Neural progenitor cell (in vitro differentiated cells): ENCODE data around the gene CCKAR. TPM values are rescaled to one million over a fixed set of nuclear protein-coding genes. Genes with fewer than 3 reads are reported as not detected.

Experiments used
- DNase-seq: peaks from one replicate; pipeline ENCODE4 v3.0.0-alpha.2; 2016; ENCODE audit warnings: low spot score
- H2AFZ ChIP-seq: fragments of 200-600 bp; sonication (generic); replicated peaks from 2 replicates; pipeline ENCODE4 v1.6.1; 2016; ENCODE audit warnings: antibody characterized with exemption
- H3F3A ChIP-seq: fragments of 200-600 bp; sonication (generic); 2 replicates; pipeline ENCODE4 v1.6.1; 2016; ENCODE audit warnings: antibody characterized with exemption, low read depth
- H3K27ac ChIP-seq: fragments of 200-600 bp; sonication (generic); 2 replicates; pipeline ENCODE4 v1.5.1; 2016; ENCODE audit warnings: mild to moderate bottlenecking
- H3K27me3 ChIP-seq: fragments of 200-600 bp; sonication (generic); 2 replicates; pipeline ENCODE4 v1.6.1; 2016; ENCODE audit warnings: mild to moderate bottlenecking, moderate library complexity
- H3K36me3 ChIP-seq: fragments of 200-600 bp; sonication (generic); 2 replicates; pipeline ENCODE4 v1.5.1; 2016
- H3K4me1 ChIP-seq: fragments of 200-600 bp; sonication (generic); 2 replicates; pipeline ENCODE4 v1.6.1; 2016; ENCODE audit warnings: mixed run types
- H3K4me2 ChIP-seq: fragments of 200-600 bp; sonication (generic); 2 replicates; pipeline ENCODE4 v1.6.1; 2016
- H3K4me3 ChIP-seq: fragments of 200-600 bp; sonication (generic); 2 replicates; pipeline ENCODE4 v1.5.1; 2016
- H3K79me2 ChIP-seq: fragments of 200-600 bp; sonication (generic); 2 replicates; pipeline ENCODE4 v1.6.1; 2016; ENCODE audit warnings: low read depth
- H3K9ac ChIP-seq: fragments of 200-600 bp; sonication (generic); 2 replicates; pipeline ENCODE4 v1.6.1; 2016
- H3K9me3 ChIP-seq: fragments of 200-600 bp; sonication (generic); 2 replicates; pipeline ENCODE4 v1.5.1; 2016; ENCODE audit warnings: low read depth
- H4K20me1 ChIP-seq: fragments of 200-600 bp; sonication (generic); 2 replicates; pipeline ENCODE4 v1.6.1; 2016; ENCODE audit warnings: low read depth
- H3K27ac Mint-ChIP-seq: 3 replicates; pipeline ENCODE4 v1.8.0; 2021; ENCODE audit warnings: mixed read lengths
- H3K27me3 Mint-ChIP-seq: 2 replicates; pipeline ENCODE4 v1.8.0; 2022; ENCODE audit warnings: low read depth, mild to moderate bottlenecking, inconsistent platforms, moderate library complexity, mixed read lengths; ENCODE audit not compliant: insufficient read depth
- H3K36me3 Mint-ChIP-seq: 3 replicates; pipeline ENCODE4 v1.8.0; 2021; ENCODE audit warnings: mixed read lengths
- H3K4me1 Mint-ChIP-seq: 3 replicates; pipeline ENCODE4 v1.8.0; 2021; ENCODE audit warnings: mixed read lengths
- H3K4me3 Mint-ChIP-seq: 3 replicates; pipeline ENCODE4 v1.8.0; 2021; ENCODE audit warnings: mild to moderate bottlenecking, moderate library complexity, mixed read lengths
- H3K9me3 Mint-ChIP-seq: 3 replicates; pipeline ENCODE4 v1.8.0; 2020; ENCODE audit warnings: mixed read lengths
- CTCF ChIP-seq: fragments of 200-600 bp; sonication (generic); IDR thresholded peaks from 2 replicates; pipeline ENCODE4 v1.5.1; 2017; ENCODE audit warnings: antibody characterized with exemption, mild to moderate bottlenecking
- EZH2 ChIP-seq: fragments of 200-600 bp; sonication (generic); IDR thresholded peaks from 2 replicates; pipeline ENCODE4 v1.6.1; 2017; ENCODE audit warnings: antibody characterized with exemption, mild to moderate bottlenecking, moderate library complexity
- EZH2phosphoT487 ChIP-seq: fragments of 200-600 bp; sonication (generic); IDR thresholded peaks from 2 replicates; pipeline ENCODE4 v1.6.1; 2017; ENCODE audit warnings: antibody characterized with exemption
- total RNA-seq: library from RNA; depleted of rRNA; stranded (reverse); fragments of >200 nt; gene quantifications from 2 replicates; pipeline ENCODE4 v1.2.3, GENCODE V29; 2015; ENCODE audit warnings: low replicate concordance

CCKAR gene
- total RNA-seq, 1 donor from 2014 or later, result not detected

- TF ChIP-seq EZH2 (no peak), CTCF (no peak)
- peaks cover 3% of the 10 kb centered on the region for H3K36me3 Mint-ChIP-seq
- no peaks in the 10 kb centered on the region for H3F3A ChIP-seq
These were observed 23.6 kb downstream of the CCKAR start for GRCh38 chr4:26466578-26467270.

GRCh38 chr4:26464420-26465095 is 25.7 kb downstream of the CCKAR start:
- Histone ChIP-seq H3K27ac (no peak overlapping the region), H3F3A (no peaks in the 10 kb centered on the region), H3K4me1 (no peaks in the 10 kb centered on the region), H3K4me2 (no peak overlapping the region), H3K4me3 (no peak overlapping the region), H3K9me3 (no peaks in the 10 kb centered on the region), H4K20me1 (no peaks in the 10 kb centered on the region), H3K36me3 (no peaks in the 10 kb centered on the region), H2AFZ (no peak overlapping the region), H3K79me2 (no peaks in the 10 kb centered on the region), H3K27me3 (no peaks in the 10 kb centered on the region), H3K9ac (no peak overlapping the region)
- peaks cover 3% of the 10 kb centered on the region for H3K9me3 Mint-ChIP-seq
- H3K27me3 Mint-ChIP-seq, result peaks cover 3% of the 10 kb centered on the region
- H3K4me3 Mint-ChIP-seq, result no peak overlapping the region
- no peak for TF ChIP-seq CTCF
- no peak for TF ChIP-seq EZH2
- no peak for TF ChIP-seq EZH2phosphoT487
- no peaks in the 10 kb centered on the region for H3K4me1 Mint-ChIP-seq
- H3K27ac Mint-ChIP-seq, result no peak overlapping the region
- H3K36me3 Mint-ChIP-seq, result peaks cover 3% of the 10 kb centered on the region
- no peak for DNase-seq

More at GRCh38 chr4:26466578-26467270, 23.6 kb downstream of the CCKAR start:
- H3K27me3 ChIP-seq, result no peaks in the 10 kb centered on the region
- no peak overlapping the region for H2AFZ ChIP-seq
- no peak overlapping the region for H3K4me3 ChIP-seq
- Mint-ChIP-seq H3K27ac (no peak overlapping the region), H3K9me3 (peaks cover 3% of the 10 kb centered on the region), H3K27me3 (peaks cover 3% of the 10 kb centered on the region), H3K4me1 (no peaks in the 10 kb centered on the region), H3K4me3 (no peak overlapping the region)
- H3K36me3 ChIP-seq, result no peaks in the 10 kb centered on the region
- no peak overlapping the region for H3K4me2 ChIP-seq
- no peak overlapping the region for H3K9ac ChIP-seq
- H3K4me1 ChIP-seq, result no peaks in the 10 kb centered on the region
- no peaks in the 10 kb centered on the region for H3K9me3 ChIP-seq
- no peaks in the 10 kb centered on the region for H3K79me2 ChIP-seq
- H4K20me1 ChIP-seq, result no peaks in the 10 kb centered on the region
- H3K27ac ChIP-seq, result no peak overlapping the region
- no peak for DNase-seq

- H3K4me3 ChIP-seq, result no peak overlapping the region
- Mint-ChIP-seq H3K4me1 (peaks cover 3% of the 10 kb centered on the region), H3K36me3 (peaks cover 3% of the 10 kb centered on the region), H3K27me3 (peaks cover 5% of the 10 kb centered on the region), H3K9me3 (peaks cover 3% of the 10 kb centered on the region), H3K27ac (no peak overlapping the region), H3K4me3 (no peak overlapping the region)
- no peaks in the 10 kb centered on the region for H3K9me3 ChIP-seq
- H3K4me1 ChIP-seq, result no peaks in the 10 kb centered on the region
- no peak for DNase-seq
- H3K79me2 ChIP-seq, result no peaks in the 10 kb centered on the region
- no peaks in the 10 kb centered on the region for H4K20me1 ChIP-seq
- no peaks in the 10 kb centered on the region for H3F3A ChIP-seq
- TF ChIP-seq EZH2 (no peak), EZH2phosphoT487 (no peak), CTCF (no peak)
- H2AFZ ChIP-seq, result no peak overlapping the region
- no peak overlapping the region for H3K27ac ChIP-seq
- H3K36me3 ChIP-seq, result no peaks in the 10 kb centered on the region
- H3K9ac ChIP-seq, result no peak overlapping the region
- no peaks in the 10 kb centered on the region for H3K27me3 ChIP-seq
- H3K4me2 ChIP-seq, result no peak overlapping the region
These were observed 26.9 kb downstream of the CCKAR start for GRCh38 chr4:26463386-26463785.
